Ramos (cell line): Measurements from ENCODE around the gene RBM39.
"Not testable (repeated sequence)": the region's sequence is repeated elsewhere in the genome, so short reads cannot be mapped to it uniquely, and the experiment has no call there.

Experiments used
- in situ Hi-C: fragments of 300-500 bp; cut with MboI; formaldehyde crosslinking; loops from one replicate; pipeline ENCODE4 v1.14.3; 2022; ENCODE audit warnings: low sequenced_read_pairs; ENCODE audit not compliant: unreplicated experiment

Gene RBM39

DNA sequence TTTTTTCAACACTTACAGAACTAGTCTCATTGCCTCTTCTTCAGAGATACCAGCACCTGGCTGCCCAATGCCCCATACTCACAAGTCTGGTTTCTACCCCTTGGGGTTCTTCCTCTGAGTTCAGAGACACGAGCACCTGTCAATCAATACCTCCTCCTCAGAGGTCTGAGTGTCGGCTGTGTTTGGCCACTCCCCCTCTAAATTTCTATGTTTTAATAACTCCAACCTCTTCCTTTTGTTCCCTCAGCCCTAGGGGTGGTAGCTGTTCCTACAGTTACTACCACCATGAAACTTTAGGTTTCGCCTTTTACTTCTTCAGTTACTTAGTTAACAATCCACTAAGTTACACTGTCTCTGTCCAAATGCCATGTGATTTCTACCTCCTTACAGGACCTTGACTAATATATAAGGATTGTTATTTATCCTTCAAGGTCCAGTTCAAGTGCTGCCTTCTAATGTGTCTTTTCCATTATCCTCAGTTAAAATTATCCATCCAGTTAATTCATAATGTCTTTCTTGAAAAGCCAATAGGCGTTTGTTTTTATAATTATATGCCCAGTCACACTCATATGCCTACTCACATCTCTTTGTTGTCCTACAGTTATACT is 15.1 kb upstream of the RBM39 start:
- in situ Hi-C loops: no loop called here

DNA sequence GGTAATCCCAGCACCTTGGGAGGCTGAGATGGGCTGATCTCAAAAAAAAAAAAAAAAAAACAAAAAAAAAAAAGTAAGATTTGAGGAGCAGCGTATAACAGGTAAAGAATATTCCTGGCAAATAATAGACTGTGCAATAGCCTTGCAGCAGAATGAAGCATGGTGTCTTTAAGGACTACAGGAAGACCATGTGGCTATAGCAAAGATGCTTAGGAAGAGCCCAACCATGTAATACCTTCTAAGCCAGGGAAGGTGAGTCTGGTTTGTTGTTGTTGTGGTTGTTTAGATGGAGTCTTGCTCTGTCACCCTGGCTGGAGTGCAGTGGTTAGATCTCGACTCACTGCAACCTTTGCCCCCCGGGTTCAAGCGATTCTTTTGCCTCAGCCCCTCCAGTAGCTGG is 14.3 kb upstream of the RBM39 start:
- in situ Hi-C loops: no loop called here

DNA sequence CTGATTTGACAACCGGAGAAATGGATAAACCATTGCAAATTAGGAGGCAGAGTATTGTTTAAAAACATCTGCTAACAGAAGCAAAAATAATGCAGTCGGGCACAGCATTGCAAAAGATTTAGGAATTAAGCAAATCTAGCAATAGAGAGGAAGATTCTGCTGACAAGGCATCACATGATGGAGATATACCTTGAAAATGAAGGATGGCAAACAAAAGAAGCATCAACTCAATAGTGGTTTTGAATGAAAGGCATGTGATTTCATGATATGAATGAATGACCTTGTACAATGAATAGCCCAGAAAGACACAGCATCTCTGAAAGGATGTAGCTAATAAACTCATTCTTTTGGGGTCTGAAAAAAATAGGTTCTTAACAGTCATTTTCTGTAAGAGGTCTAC is 8.6 kb upstream of the RBM39 start:
- in situ Hi-C loops: no loop called here

DNA sequence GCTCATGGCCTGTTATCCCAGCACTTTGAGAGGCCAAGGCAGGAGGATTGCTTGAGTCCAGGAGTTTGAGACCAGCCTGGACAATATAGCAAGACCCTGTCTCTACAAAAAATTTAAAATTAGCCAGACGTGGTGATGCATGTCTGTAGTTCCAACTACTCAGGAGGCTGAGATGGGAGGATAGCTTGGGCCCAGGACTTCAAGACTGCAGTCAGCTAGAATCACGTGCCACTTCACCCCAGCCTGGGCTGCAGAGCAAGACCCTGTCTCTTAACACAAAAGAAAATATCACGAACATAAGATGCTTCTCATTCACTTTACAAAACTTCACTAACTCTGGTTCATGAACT is 2.4 kb upstream of the RBM39 start:
- in situ Hi-C loops: not testable (repeated sequence)

DNA sequence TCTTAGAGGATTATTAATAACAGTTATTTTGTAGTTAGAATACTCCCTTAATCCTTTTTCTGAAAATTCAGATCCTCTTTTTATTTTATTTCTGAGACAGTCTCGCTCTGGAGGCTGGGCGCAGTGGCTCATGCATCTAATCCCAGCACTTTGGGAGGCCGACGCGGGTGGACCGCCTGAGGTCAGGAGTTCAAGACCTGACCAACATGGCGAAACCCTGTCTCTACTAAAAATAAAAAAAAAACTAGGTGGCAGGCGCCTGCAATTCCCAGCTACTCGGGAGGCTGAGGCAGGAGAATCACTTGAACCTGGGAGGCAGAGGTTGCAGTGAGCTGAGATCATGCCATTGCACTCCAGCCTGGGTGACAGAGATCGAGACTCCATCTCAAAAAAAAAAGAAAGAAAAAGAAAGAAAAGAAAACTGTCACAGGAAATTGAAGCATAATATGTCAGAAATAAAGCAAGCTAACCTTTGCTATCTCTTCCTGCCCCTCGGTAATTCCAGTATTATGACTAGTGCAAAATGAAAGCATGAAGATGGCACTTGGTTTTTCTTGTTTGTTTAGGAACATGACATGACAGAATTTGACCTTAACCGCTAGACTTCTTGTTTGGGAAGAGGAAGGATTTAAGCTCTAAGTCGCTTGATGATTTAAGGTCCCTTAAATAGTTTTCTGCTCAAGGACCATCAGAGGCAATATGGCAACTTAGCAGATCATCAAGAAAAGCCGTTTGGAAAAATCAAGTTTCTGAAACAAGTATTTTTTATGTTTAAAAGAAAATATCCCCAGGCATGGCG is 1.8 kb upstream of the RBM39 start:
- in situ Hi-C loops: no loop called here

DNA sequence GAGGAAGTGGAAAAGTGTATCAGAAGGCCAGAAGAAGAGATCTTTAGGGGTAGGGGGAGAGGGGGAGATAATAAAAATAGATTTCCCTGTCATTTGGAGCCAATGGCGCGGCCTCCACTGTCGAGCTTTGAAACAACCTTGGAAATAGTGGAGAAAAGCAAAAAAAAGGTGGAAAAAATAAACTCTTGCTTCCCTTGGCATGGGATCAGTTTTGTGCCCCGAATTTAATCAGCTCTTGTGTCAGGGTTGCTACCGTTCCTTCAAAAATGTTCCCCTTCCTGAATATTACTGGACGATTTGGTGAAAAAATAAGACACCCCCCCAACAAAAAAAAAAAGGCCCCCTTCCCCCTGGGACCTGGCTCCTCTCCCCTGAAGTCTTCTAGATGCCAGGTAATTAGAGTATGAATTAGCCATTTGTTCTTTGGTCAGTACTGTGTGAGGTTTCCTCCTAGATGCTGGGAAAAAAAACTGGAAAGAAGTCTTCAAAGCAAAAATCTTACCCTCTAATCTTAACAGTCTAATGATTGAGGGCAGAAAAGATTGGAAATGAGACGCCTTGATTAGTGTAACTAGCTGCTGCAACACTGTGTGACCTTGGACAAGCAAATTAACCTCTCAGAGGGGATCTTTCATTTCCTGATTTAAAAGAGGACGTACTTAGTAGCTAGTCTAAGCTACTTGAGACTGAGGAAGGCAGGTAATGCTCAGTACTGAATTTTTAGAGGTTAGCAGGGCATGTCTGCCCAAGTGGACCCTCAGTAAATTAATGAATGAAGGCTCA is 872 bp upstream of the RBM39 start:
- in situ Hi-C loops: no loop called here

DNA sequence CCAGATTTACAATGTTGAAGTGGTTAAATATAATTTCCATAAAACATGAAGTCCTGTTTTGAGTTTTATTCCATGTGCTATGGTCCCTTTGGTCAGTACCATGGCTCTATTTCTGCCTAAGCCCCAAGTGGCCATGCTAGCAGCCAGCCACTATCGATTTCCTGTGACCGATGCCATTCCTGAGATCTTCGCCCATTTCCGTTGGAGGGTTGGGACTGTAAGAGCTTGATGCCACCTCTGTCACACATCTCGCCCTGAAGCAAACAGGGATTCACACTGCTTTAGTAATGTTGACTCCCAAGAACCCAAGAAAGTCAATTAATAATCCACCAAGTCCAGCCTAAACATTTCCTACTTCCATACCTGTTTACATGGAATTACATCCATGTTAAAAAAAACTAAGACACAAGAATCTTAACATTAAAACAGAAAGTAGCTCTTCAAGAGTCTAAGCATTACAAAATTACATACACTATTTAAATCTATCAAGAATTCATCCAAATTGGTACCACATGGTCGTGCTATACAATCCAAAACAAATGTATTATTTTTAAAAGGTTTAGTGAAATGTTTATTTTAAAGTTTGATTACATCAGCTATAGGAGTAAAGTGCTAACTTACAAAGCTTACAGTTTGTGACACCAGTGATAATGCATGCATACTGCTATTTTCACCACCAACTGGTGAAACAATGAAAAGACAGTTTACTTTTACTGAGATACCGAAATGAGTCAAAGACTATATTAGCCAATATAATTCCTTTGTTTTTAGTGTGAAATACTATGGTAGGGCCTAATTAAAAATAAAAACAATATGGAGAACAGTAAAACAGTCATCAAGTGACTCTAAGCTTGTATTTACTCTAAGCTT is 2.5 kb downstream of the RBM39 start:
- in situ Hi-C loops: no loop called here

DNA sequence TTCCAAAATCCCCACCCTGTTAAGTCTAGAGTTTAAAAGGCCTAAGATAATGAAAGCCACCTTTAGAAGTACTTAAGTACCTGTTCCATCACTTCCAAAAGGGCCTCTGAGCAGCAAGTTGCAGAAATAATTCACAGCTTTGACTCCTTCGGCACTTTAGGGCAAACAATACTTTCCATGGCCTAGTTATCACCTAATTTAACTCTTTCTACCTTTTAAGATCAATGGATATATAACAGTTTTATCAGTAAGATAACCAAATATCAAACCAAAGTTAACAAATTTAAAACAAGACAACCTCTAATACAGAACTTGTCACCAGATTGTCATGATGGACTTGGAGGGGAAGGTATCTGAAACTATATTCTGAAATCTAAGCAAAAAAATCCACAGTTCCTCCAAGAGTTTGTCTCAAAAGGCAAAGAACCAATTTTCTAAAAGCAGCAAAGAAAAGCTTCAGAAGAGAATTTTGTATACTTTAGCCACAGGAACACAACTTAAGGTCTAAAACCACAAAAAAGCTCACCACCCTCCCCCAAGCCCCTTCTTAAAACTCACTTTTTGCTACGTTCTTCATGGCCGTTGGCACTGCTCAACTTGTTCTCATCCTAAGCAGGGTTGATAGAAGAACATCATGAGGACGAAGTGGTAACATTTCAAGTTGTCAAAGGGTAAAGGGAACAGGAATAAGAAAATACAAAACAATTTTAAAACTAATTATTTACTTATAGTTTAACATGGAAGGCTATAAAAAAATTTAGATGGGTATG is 3.5 kb downstream of the RBM39 start:
- in situ Hi-C loops: no loop called here

DNA sequence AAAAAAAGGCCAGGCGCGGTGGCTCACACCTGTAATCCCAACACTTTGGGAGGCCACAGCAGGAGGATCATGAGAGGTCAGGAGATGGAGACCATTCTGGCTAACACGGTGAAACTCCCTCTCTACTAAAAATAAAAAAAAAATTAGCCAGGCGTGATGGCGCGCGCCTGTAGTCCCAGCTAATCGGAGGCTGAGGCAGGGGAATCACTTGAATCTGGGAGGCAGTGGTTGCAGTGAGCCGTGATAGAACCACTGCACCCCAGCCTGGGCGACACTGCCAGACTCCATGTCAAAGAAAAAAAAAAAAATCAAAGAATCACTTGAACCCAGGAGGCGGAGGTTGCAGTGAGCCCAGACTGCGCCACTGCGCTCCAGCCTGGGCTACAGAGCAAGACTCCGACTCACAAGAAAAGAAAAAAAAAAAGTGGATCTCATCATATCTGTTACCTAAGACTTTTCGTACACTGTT is 4.2 kb downstream of the RBM39 start:
- in situ Hi-C loops: no loop called here

DNA sequence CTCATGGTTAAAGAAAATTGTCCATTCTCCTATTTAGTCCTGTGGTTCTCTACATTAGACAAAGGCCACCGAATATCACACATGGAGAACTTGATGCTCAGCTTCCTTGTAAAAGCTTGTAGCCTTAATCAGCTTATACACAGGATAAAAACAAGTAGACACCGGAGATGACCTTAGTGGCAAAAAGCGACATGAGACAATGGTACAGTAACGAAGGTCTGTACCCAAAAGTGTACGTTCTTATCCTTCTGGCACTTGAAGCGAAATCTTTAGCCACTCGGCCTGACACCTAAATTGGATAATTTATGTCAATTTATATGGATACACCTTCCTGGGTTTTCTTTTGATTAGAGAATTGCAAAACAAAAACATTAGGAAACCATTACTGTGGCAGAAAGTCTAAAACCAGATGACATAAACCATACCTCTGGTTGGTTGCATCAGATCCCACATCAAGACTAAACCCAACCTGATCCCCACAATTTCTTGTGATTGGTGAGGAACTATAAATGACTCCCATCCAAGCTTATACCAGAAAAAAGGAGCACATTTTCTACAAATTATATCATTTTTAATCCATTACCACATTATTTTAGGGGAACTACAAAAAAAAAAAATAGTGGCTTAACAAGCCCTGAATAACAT is 6.1 kb downstream of the RBM39 start:
- in situ Hi-C loops: no loop called here

DNA sequence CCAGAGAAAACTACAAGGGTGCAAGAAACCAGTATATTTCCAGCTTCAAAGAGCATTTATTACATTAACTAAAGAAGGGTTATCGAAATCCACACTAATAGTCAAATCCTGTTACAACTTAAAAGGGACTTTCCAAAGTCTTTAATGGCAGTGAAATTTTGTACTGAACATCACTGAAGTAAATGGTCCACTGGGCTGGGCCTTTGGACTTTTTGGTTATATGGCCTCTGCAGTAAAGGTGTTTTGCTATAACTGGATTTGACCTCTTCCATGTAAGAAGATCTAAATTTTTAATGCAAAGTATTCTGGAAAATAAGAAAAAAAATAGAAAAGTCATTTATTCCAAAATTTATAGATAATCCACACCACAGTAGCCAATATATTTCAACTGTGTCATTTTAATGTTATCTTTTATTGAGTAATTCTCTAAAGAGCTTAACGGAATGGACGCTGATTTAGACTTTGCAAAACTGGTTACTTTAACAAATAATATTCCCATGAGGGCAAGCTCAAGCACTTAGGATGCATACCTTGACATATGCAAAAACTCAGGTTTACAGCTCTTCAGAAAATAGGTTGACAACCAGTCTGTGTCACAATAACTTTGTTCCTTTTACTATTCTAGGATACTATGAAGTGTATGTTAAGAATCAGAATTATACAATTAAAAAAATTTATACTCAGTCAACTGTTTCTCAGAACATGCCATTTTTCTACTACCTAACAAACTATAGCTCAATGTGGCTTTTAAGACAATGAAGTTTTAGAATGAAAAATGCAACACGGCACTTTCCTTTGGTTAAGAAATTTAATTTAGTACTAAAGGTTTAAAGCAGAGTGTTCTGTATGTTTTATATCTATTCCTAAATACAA is 7.0 kb downstream of the RBM39 start:
- in situ Hi-C loops: no loop called here

DNA sequence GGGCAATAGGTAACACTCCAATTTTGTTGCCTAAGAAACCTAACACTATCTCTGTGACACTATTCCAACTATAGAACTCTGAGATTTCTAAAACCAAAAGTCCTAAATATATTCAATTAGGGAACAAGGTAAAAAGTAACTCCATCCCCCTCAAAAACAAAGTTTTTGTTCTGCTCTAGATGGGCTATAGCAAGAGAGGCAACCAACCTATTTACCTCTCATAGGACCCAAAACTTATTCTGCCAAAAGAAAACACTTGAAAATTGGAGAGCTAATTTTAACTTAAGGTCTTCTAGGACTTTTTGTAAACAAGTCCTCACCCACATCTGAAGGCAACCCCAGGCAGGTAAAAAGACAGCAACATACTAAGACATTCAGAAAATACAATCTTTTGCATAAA is 7.7 kb downstream of the RBM39 start:
- in situ Hi-C loops: no loop called here

DNA sequence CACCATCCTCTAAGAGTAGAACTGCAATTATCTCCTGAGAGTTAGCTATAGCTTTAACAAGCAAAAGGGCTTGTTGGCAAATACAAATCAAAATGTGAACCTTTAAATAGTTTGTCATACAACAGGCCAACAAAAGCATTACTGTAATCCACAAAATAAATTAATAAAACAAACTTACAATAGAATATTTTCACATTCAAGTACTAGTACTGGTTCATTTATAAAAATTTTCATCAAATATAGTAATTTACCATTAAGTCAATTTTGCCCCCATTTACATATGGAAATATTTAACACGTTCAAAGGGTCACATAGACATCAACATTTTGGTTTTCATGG is 9.4 kb downstream of the RBM39 start:
- in situ Hi-C loops: no loop called here

DNA sequence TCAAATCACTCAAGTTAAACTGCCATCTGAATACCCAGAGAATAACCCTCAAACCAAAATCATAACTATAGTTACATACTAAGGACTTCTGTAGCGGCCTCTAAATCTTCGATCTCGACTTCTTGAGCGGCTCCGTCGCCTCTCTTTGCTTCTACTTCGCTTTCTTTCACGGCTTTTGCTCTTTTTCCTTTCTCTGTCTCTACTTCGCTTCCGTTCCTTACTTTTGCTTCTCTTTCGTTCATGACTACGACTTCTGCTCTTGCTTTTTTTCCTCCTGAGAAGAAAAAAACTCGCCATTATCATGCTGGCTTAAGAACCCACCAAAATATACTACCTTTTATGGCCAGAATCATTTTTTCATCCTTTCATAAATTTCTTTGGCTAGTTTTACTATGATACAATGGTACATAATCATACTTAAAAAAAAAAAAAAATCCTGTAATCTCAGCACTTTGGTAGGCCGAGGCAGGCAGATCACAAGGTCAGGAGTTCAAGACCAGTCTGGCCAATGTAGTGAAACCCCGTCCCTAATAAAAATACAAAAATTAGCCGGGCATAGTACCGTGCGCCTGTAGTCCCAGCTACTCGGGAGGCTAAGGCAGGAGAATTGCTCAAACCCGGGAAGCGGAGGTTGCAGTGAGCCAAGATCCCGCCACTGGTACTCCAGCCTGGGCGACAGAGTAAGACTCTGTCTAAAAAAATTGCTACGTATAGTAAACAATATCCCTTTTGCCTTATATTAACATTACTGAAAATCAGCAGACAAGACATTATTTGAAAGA is 10.0 kb downstream of the RBM39 start:
- in situ Hi-C loops: no loop called here

DNA sequence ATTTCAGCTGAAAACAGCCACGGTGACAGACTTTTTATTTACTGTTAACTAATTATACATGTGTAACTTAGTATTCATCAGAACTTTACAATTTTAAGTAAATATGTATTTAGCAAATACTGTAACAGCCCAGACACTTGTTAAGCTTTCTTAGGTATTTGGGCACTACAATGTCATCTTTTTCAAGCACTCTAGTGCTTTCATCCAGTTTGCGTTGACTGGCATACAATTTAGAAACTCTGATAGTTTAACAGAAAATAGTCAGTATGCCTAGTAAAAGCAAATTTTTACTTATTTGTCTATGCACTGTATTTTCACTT is 10.6 kb downstream of the RBM39 start:
- in situ Hi-C loops: no loop called here

DNA sequence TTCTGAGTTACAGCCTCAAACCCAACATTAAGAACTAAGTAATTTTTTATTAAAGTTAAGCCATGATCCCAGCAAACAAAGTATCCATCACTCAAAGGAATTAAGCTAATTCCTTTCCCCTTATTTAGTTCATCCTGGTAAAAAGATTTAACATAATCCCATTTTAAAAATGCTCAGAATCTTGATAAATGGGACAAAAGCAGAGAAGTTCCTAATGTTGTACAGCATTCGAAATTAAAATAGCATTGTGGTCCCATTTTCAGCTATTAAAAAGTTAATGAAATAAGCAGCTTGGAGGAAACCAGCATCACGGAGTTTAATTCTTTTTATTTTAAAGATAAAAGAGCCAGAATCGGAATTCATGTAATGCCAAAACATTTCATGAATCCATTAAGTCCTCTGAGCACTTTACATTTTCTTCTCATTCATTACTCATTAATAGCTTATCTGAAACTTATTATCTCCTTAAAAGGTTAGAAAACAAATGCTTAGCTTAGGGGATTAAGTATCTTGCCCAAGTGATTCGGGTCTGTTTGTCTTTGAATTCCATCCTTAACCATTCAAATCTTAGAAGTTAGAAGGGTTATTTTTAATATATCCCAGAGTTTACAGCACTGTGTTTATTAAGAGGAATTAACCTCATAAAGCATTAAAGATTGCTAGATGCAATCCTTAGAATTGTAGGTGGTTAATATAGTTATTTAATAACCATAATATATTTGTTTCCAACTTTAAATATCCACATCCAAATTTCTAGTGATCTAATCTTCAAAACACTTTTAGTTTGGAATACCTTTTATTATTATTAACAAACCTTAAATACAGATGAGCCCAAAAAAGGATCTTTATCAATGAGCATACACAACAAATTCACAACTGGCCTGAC is 11.2 kb downstream of the RBM39 start:
- in situ Hi-C loops: no loop called here
